Body of pancreas (tissue), 4 donors: ENCODE measurements around the gene TMEM135.
"Not testable (repeated sequence)": the region's sequence is repeated elsewhere in the genome, so short reads cannot be mapped to it uniquely, and the experiment has no call there.

ENCODE experiments used
- POLR2A ChIP-seq, 3 donors: fragments of 450-650 bp; IDR thresholded peaks; one replicate each; pipeline ENCODE4 v1.6.1; 2016; ENCODE audit warnings: antibody characterized with exemption in 3 of 3, mild to moderate bottlenecking in 2 of 3
- TF ChIP-seq, protein P1 (sequence below), 7 experiments: fragments of 450-650 bp in 4 of 7; fragments of 200-600 bp in 3 of 7; sonication (generic) in 3 of 7; IDR thresholded peaks; one replicate each; pipeline ENCODE4 v1.5.1; 2016 to 2019; ENCODE audit warnings: antibody characterized with exemption in 7 of 7

- TF ChIP-seq, protein P1, sequence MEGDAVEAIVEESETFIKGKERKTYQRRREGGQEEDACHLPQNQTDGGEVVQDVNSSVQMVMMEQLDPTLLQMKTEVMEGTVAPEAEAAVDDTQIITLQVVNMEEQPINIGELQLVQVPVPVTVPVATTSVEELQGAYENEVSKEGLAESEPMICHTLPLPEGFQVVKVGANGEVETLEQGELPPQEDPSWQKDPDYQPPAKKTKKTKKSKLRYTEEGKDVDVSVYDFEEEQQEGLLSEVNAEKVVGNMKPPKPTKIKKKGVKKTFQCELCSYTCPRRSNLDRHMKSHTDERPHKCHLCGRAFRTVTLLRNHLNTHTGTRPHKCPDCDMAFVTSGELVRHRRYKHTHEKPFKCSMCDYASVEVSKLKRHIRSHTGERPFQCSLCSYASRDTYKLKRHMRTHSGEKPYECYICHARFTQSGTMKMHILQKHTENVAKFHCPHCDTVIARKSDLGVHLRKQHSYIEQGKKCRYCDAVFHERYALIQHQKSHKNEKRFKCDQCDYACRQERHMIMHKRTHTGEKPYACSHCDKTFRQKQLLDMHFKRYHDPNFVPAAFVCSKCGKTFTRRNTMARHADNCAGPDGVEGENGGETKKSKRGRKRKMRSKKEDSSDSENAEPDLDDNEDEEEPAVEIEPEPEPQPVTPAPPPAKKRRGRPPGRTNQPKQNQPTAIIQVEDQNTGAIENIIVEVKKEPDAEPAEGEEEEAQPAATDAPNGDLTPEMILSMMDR (IDR thresholded peaks at IDR 0.05), result not testable (repeated sequence)
- not testable (repeated sequence) for TF ChIP-seq POLR2A (IDR thresholded peaks at IDR 0.05)
These were observed 131.3 kb downstream of the TMEM135 start for GRCh38 chr11:87169076-87169475.
